Measurements from ENCODE around the gene MYLK. TPM values are rescaled to one million over a fixed set of nuclear protein-coding genes. Genes with fewer than 3 reads are reported as not detected.

MYLK gene
- total and polyA plus RNA-seq, 7 donors = 3.2 to 13.7 (median 5.8) TPM

GRCh38 chr3:123672429-123673146, 211.5 kb downstream of the MYLK start:
- TF ChIP-seq, protein P1, sequence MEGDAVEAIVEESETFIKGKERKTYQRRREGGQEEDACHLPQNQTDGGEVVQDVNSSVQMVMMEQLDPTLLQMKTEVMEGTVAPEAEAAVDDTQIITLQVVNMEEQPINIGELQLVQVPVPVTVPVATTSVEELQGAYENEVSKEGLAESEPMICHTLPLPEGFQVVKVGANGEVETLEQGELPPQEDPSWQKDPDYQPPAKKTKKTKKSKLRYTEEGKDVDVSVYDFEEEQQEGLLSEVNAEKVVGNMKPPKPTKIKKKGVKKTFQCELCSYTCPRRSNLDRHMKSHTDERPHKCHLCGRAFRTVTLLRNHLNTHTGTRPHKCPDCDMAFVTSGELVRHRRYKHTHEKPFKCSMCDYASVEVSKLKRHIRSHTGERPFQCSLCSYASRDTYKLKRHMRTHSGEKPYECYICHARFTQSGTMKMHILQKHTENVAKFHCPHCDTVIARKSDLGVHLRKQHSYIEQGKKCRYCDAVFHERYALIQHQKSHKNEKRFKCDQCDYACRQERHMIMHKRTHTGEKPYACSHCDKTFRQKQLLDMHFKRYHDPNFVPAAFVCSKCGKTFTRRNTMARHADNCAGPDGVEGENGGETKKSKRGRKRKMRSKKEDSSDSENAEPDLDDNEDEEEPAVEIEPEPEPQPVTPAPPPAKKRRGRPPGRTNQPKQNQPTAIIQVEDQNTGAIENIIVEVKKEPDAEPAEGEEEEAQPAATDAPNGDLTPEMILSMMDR (IDR thresholded peaks at IDR 0.05) = no peak
- intact Hi-C loops (cut with DNase I) = no loop called here
- DNase-seq (no peak), ATAC-seq (no peak)
- H3K4me1 ChIP-seq = no peaks in the 10 kb centered on the region
- no peaks in the 10 kb centered on the region for H3K27me3 ChIP-seq (ENCODE audit: insufficient read depth in 3 of 3, low read length in 2 of 3)
- H3K27ac ChIP-seq = no peak overlapping the region
- H3K36me3 ChIP-seq (ENCODE audit: insufficient read depth in 1 of 2, low read depth in 1 of 2) = no peaks in the 10 kb centered on the region
- H3K9me3 ChIP-seq = no peaks in the 10 kb centered on the region
- WGBS, 3 donors = 63 to 70% (median 68%) methylated on average over 3 of the region's 3 CpGs
- H3K4me3 ChIP-seq = no peak overlapping the region

- 91 to 95% (median 93%) methylated on average over 3 of the region's 3 CpGs for WGBS, 3 donors
- DNase-seq (no peak), ATAC-seq (no peak)
- TF ChIP-seq, protein P1 (IDR thresholded peaks at IDR 0.05) = no peak
- Histone ChIP-seq H3K9me3 (no peaks in the 10 kb centered on the region), H3K4me3 (no peak overlapping the region), H3K27ac (no peak overlapping the region), H3K36me3 (ENCODE audit: insufficient read depth in 1 of 2, low read depth in 1 of 2) (no peaks in the 10 kb centered on the region), H3K4me1 (no peaks in the 10 kb centered on the region), H3K27me3 (ENCODE audit: insufficient read depth in 3 of 3, low read length in 2 of 3) (no peaks in the 10 kb centered on the region)
- intact Hi-C loops (cut with DNase I) = no loop called here
Observed at GRCh38 chr3:123670743-123671142, 213.4 kb downstream of the MYLK start.

DNA sequence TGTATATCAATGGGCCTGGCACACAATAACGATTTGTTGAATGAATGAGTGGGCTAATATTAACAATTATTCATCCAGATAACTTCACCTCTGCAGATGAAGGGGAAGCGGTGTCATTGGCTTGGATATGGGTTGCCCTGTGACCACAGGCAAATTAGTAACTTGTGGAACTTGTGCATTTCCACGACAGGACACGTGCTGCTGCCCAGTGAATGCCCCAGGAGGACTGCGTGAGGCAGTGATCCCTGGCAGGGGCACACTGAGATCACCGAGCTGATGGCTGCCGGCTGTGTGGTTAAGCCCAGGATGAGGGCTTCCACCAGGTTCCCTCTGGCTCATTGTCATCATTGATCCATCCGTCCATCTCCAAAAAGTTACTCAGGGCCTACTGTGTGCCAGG, 215.2 kb downstream of the MYLK start:
- Histone ChIP-seq H3K9me3 (no peaks in the 10 kb centered on the region), H3K36me3 (ENCODE audit: insufficient read depth in 1 of 2, low read depth in 1 of 2) (no peaks in the 10 kb centered on the region), H3K27ac (no peak overlapping the region), H3K4me3 (no peak overlapping the region), H3K27me3 (ENCODE audit: insufficient read depth in 3 of 3, low read length in 2 of 3) (no peaks in the 10 kb centered on the region), H3K4me1 (no peaks in the 10 kb centered on the region)
- ATAC-seq = no peak
- 75 to 81% (median 76%) methylated on average over 8 of the region's 8 CpGs for WGBS, 3 donors
- intact Hi-C loops (cut with DNase I) = no loop called here
- TF ChIP-seq, protein P1 (IDR thresholded peaks at IDR 0.05) = no peak
- DNase-seq = no peak

- TF ChIP-seq, protein P1 (IDR thresholded peaks at IDR 0.05) = no peak
- no peaks in the 10 kb centered on the region for H3K9me3 ChIP-seq
- H3K27ac ChIP-seq = no peak overlapping the region
- no peaks in the 10 kb centered on the region for H3K27me3 ChIP-seq (ENCODE audit: insufficient read depth in 3 of 3, low read length in 2 of 3)
- no peaks in the 10 kb centered on the region for H3K4me1 ChIP-seq
- 52 to 61% (median 60%) methylated on average over 6 of the region's 6 CpGs for WGBS, 3 donors
- no peak overlapping the region for H3K4me3 ChIP-seq
- ATAC-seq = no peak
- H3K36me3 ChIP-seq (ENCODE audit: insufficient read depth in 1 of 2, low read depth in 1 of 2) = no peaks in the 10 kb centered on the region
- DNase-seq = no peak
- intact Hi-C loops (cut with DNase I) = no loop called here
Observed at GRCh38 chr3:123667784-123668183, 216.3 kb downstream of the MYLK start.

- TF ChIP-seq, protein P1 (IDR thresholded peaks at IDR 0.05) = no peak
- H3K4me3 ChIP-seq = no peak overlapping the region
- ATAC-seq = no peak
- H3K36me3 ChIP-seq (ENCODE audit: insufficient read depth in 1 of 2, low read depth in 1 of 2) = no peaks in the 10 kb centered on the region
- no peak overlapping the region for H3K27ac ChIP-seq
- no peaks in the 10 kb centered on the region for H3K27me3 ChIP-seq (ENCODE audit: insufficient read depth in 3 of 3, low read length in 2 of 3)
- H3K4me1 ChIP-seq = no peaks in the 10 kb centered on the region
- H3K9me3 ChIP-seq = no peaks in the 10 kb centered on the region
- intact Hi-C loops (cut with DNase I) = no loop called here
- DNase-seq = no peak
Observed at GRCh38 chr3:123664753-123665152, 219.4 kb downstream of the MYLK start.
